A549 (cell line): ENCODE measurements around the gene GMDS.

Source experiments
- CTCF ChIP-seq: fragments of >200 bp; sonication (Bioruptor Twin); formaldehyde crosslinking; IDR thresholded peaks from 3 replicates; pipeline ENCODE4 v1.5.1; 2016
- HDAC2 ChIP-seq: fragments of 200-600 bp; sonication (generic); IDR thresholded peaks from 2 replicates; pipeline ENCODE4 v1.6.1; 2016
- JUNB ChIP-seq: fragments of >200 bp; sonication (Bioruptor Twin); formaldehyde crosslinking; IDR thresholded peaks from 2 replicates; pipeline ENCODE4 v1.6.1; 2016
- POLR2A ChIP-seq: IDR thresholded peaks from 2 replicates; pipeline ENCODE4 v1.6.1; 2012; ENCODE audit warnings: mild to moderate bottlenecking, low read length

- TF ChIP-seq POLR2A (no peak), JUNB (no peak), HDAC2 (no peak), CTCF (no peak)
Measured at GRCh38 chr6:1616701-1617463, 628.5 kb downstream of the GMDS start.
